ENCODE data around the gene SEPTIN7.

DNA sequence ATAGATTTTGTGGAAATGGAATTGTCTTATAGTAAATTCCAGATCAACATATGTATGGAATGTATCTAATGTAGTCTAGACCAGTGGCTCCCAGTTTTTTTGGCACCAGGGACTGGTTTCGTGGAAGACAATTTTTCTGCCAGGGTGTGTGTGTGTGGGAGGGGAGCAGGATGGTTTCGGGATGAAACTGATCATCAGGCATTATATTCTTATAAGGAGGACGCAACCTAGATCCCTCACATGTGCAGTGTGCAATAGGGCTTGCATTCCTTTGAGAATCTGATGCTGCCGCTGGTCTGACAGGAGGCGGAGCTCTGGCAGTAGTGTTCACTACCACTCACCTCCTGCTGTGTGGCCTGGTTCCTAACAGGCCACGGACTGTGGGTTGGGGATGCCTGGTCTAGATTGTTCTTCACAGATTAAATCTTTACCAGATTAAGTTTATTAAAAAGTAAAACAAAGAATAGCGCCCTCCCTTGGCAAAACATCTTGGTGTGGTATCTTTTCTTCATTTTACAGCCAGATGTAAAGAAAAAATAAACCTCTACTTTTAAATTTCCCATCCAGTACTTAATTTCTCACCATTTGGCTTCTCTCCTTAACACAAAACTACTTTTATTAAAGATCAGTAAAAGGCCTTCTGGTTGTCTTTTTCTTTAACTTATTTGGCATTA lies 48.4 kb downstream of the SEPTIN7 start:
- TF ChIP-seq, protein P1, sequence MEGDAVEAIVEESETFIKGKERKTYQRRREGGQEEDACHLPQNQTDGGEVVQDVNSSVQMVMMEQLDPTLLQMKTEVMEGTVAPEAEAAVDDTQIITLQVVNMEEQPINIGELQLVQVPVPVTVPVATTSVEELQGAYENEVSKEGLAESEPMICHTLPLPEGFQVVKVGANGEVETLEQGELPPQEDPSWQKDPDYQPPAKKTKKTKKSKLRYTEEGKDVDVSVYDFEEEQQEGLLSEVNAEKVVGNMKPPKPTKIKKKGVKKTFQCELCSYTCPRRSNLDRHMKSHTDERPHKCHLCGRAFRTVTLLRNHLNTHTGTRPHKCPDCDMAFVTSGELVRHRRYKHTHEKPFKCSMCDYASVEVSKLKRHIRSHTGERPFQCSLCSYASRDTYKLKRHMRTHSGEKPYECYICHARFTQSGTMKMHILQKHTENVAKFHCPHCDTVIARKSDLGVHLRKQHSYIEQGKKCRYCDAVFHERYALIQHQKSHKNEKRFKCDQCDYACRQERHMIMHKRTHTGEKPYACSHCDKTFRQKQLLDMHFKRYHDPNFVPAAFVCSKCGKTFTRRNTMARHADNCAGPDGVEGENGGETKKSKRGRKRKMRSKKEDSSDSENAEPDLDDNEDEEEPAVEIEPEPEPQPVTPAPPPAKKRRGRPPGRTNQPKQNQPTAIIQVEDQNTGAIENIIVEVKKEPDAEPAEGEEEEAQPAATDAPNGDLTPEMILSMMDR (conservative IDR thresholded peaks at IDR 0.05): no peak; the same call in 1 of the 2 replicates
- no peak for TF ChIP-seq ZFX (IDR thresholded peaks at IDR 0.05)
